Keratinocyte (primary cell): ENCODE data around the gene PTPRN2. TPM values are rescaled to one million over a fixed set of nuclear protein-coding genes. Genes with fewer than 3 reads are reported as not detected.

ENCODE experiments used
- DNase-seq: peaks from one replicate; pipeline ENCODE4 v3.0.0-alpha.2; 2011; ENCODE audit warnings: low read depth, missing footprints, low spot score
- FAIRE-seq: peaks from 2 replicates; lab custom pipeline; 2011; peaks lifted over from hg19 to GRCh38; lab: Jason Lieb, UNC
- H2AFZ ChIP-seq: 2 replicates; pipeline ENCODE4 v1.6.0; 2012; ENCODE audit warnings: low read length, control low read depth, inconsistent platforms; ENCODE audit not compliant: control insufficient read depth
- H3K27ac ChIP-seq: 2 replicates; pipeline ENCODE4 v1.5.1; 2011; ENCODE audit warnings: low read length; ENCODE audit not compliant: control insufficient read depth, insufficient read depth
- H3K27me3 ChIP-seq: 3 replicates; pipeline ENCODE4 v1.6.0; 2011; ENCODE audit warnings: low read length; ENCODE audit not compliant: control insufficient read depth, insufficient read depth; ENCODE audit errors: extremely low read depth
- H3K36me3 ChIP-seq, 2 experiments: 2 replicates in 1 of 2; 3 replicates in 1 of 2; pipeline ENCODE4 v1.5.1; 2011; ENCODE audit warnings: low read length in 2 of 2, mild to moderate bottlenecking in 1 of 2; ENCODE audit not compliant: control insufficient read depth in 2 of 2, insufficient read depth in 2 of 2; ENCODE audit errors: extremely low read depth in 1 of 2
- H3K4me1 ChIP-seq: 3 replicates; pipeline ENCODE4 v1.5.1; 2011; ENCODE audit warnings: low read length; ENCODE audit not compliant: control insufficient read depth, insufficient read depth; ENCODE audit errors: extremely low read depth
- H3K4me2 ChIP-seq: 3 replicates; pipeline ENCODE4 v1.6.0; 2011; ENCODE audit warnings: low read depth, low read length; ENCODE audit not compliant: control insufficient read depth, insufficient read depth; ENCODE audit errors: extremely low read depth
- H3K4me3 ChIP-seq, 3 experiments: fragments of 200-600 bp in 1 of 3; sonication (generic) in 1 of 3; 2 replicates in 2 of 3; 3 replicates in 1 of 3; pipeline ENCODE4 v1.5.1; 2011 to 2016; ENCODE audit warnings: low read length in 3 of 3, mild to moderate bottlenecking in 3 of 3, control low read depth in 2 of 3, inconsistent platforms in 1 of 3, low read depth in 1 of 3, mixed read lengths in 1 of 3, mixed run types in 1 of 3, moderate library complexity in 1 of 3; ENCODE audit not compliant: control insufficient read depth in 2 of 3, insufficient read depth in 2 of 3; ENCODE audit errors: extremely low read depth in 1 of 3
- H3K79me2 ChIP-seq: 2 replicates; pipeline ENCODE4 v1.6.0; 2012; ENCODE audit warnings: low read length; ENCODE audit not compliant: control insufficient read depth, insufficient read depth
- H3K9ac ChIP-seq: 3 replicates; pipeline ENCODE4 v1.6.0; 2011; ENCODE audit warnings: low read length; ENCODE audit not compliant: control insufficient read depth, insufficient read depth; ENCODE audit errors: extremely low read depth
- H3K9me1 ChIP-seq: 3 replicates; pipeline ENCODE4 v1.6.0; 2011; ENCODE audit warnings: low read length; ENCODE audit not compliant: control insufficient read depth, insufficient read depth; ENCODE audit errors: extremely low read depth
- H3K9me3 ChIP-seq: 2 replicates; pipeline ENCODE4 v1.5.1; 2012; ENCODE audit warnings: low read depth, low read length; ENCODE audit not compliant: control insufficient read depth
- H4K20me1 ChIP-seq: 3 replicates; pipeline ENCODE4 v1.6.0; 2011; ENCODE audit warnings: low read length; ENCODE audit not compliant: control insufficient read depth, insufficient read depth; ENCODE audit errors: extremely low read depth
- CTCF ChIP-seq, 3 experiments: IDR thresholded peaks in 1 of 3; conservative IDR thresholded peaks in 1 of 3; optimal IDR thresholded peaks in 1 of 3; 2 replicates in 2 of 3; 3 replicates in 1 of 3; pipeline versions ENCODE3 to v1.5.1; 2011; ENCODE audit warnings: low read length in 3 of 3, mild to moderate bottlenecking in 3 of 3, moderate library complexity in 2 of 3, control low read depth in 1 of 3, inconsistent platforms in 1 of 3; ENCODE audit not compliant: insufficient read depth in 2 of 3; ENCODE audit errors: extremely low read depth in 1 of 3
- EZH2 ChIP-seq: IDR thresholded peaks from one replicate; pipeline ENCODE4 v1.6.1; 2012; ENCODE audit warnings: inconsistent platforms, mild to moderate bottlenecking, low read length, moderate library complexity
- dilution Hi-C: fragments of 300-500 bp; cut with MboI; formaldehyde crosslinking; loops from one replicate; pipeline ENCODE4 v1.7.0; 2020; ENCODE audit warnings: low sequenced_read_pairs; ENCODE audit not compliant: extremely low pct_ligation_motif_present
- polyA plus RNA-seq, 5 experiments: library from polyadenylated mRNA; depleted of rRNA in 3 of 5; stranded (reverse) in 3 of 5; stranded (forward) in 1 of 5; unstranded in 1 of 5; fragments of >200 nt; gene quantifications; 1 replicate in 1 of 5; 2 replicates in 3 of 5; 3 replicates in 1 of 5; pipeline versions ENCODE4 v1.2.1 to v1.2.3, GENCODE V29; 2011 to 2012; ENCODE audit warnings: missing spikeins in 2 of 5, low read depth in 1 of 5, low replicate concordance in 1 of 5

The PTPRN2 gene
- polyA plus RNA-seq, 1 donor (not counting 4 experiments of a cell fraction or from before 2014, with no cell fraction given): not detected

GRCh38 chr7:157596471-157596870, 991.2 kb downstream of the PTPRN2 start:
- Histone ChIP-seq H3K9ac (no peak overlapping the region), H3K9me3 (peaks cover 10% of the 10 kb centered on the region), H3K9me1 (no peaks in the 10 kb centered on the region), H3K27me3 (no peaks in the 10 kb centered on the region), H3K79me2 (no peaks in the 10 kb centered on the region), H3K4me3 (no peak overlapping the region), H4K20me1 (no peaks in the 10 kb centered on the region), H3K36me3 (no peaks in the 10 kb centered on the region), H3K4me1 (no peaks in the 10 kb centered on the region), H2AFZ (no peak overlapping the region), H3K27ac (no peak overlapping the region), H3K4me2 (no peak overlapping the region)
- TF ChIP-seq EZH2 (no peak), CTCF (optimal IDR thresholded peaks at IDR 0.05 in 1 of 3, IDR thresholded peaks at IDR 0.05 in 1 of 3, conservative IDR thresholded peaks at IDR 0.05 in 1 of 3; ENCODE audit: extremely low read depth in 1 of 3, insufficient read depth in 2 of 3, low read length in 3 of 3) (no peak)
- dilution Hi-C loops: no loop called here
- FAIRE-seq: no peak
- DNase-seq: no peak

- Histone ChIP-seq H3K9me3 (peaks cover 10% of the 10 kb centered on the region), H3K9me1 (no peaks in the 10 kb centered on the region), H3K27me3 (no peaks in the 10 kb centered on the region), H3K4me3 (no peak overlapping the region), H3K36me3 (no peaks in the 10 kb centered on the region), H3K9ac (no peak overlapping the region), H3K27ac (no peak overlapping the region), H3K4me1 (no peaks in the 10 kb centered on the region), H3K4me2 (no peak overlapping the region), H2AFZ (no peak overlapping the region), H4K20me1 (no peaks in the 10 kb centered on the region), H3K79me2 (no peaks in the 10 kb centered on the region)
- DNase-seq (no peak), FAIRE-seq (no peak)
- TF ChIP-seq EZH2 (no peak), CTCF (optimal IDR thresholded peaks at IDR 0.05 in 1 of 3, IDR thresholded peaks at IDR 0.05 in 1 of 3, conservative IDR thresholded peaks at IDR 0.05 in 1 of 3; ENCODE audit: extremely low read depth in 1 of 3, insufficient read depth in 2 of 3, low read length in 3 of 3) (no peak)
- dilution Hi-C loops: no loop called here
Measured at GRCh38 chr7:157596026-157596425, 991.6 kb downstream of the PTPRN2 start.
